ENCODE measurements around the gene DGCR6L. TPM values are rescaled to one million over a fixed set of nuclear protein-coding genes. Genes with fewer than 3 reads are reported as not detected.
"Not testable (repeated sequence)": the region's sequence is repeated elsewhere in the genome, so short reads cannot be mapped to it uniquely, and the experiment has no call there.

The DGCR6L gene
- total RNA-seq, 2 donors from 2014 or later = 101 to 109 TPM

DNA sequence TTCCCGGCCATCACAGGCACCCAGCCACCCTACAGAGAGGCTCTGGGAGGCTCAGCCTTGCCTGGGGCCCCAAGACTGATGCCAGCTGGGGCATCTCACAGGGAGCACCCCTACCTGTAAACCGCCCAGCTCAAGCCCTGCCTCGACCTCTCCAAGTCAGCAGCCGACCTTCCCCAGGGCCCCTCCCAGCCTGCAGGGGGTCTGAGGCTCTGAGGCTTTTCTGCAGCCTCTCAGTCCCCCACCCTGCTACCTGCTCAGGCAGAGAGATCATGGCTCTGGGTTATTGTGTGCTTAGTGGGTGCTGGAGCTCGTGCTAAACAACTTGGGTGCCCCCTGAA, 28.6 kb downstream of the DGCR6L start:
- intact Hi-C loops (cut with DNase I) = no loop called here
- no peaks in the 10 kb centered on the region for H3K4me1 ChIP-seq (replicated peaks)
- H3K27ac ChIP-seq = no peak overlapping the region
- no peak for DNase-seq (ENCODE audit: low spot score)
- no peak overlapping the region for H3K4me3 ChIP-seq
- whole genome bisulfite sequencing = 82% methylated on average over 5 of the region's 5 CpGs
- no peaks in the 10 kb centered on the region for H3K27me3 ChIP-seq (replicated peaks; ENCODE audit: insufficient read depth)
- TF ChIP-seq, protein P1, sequence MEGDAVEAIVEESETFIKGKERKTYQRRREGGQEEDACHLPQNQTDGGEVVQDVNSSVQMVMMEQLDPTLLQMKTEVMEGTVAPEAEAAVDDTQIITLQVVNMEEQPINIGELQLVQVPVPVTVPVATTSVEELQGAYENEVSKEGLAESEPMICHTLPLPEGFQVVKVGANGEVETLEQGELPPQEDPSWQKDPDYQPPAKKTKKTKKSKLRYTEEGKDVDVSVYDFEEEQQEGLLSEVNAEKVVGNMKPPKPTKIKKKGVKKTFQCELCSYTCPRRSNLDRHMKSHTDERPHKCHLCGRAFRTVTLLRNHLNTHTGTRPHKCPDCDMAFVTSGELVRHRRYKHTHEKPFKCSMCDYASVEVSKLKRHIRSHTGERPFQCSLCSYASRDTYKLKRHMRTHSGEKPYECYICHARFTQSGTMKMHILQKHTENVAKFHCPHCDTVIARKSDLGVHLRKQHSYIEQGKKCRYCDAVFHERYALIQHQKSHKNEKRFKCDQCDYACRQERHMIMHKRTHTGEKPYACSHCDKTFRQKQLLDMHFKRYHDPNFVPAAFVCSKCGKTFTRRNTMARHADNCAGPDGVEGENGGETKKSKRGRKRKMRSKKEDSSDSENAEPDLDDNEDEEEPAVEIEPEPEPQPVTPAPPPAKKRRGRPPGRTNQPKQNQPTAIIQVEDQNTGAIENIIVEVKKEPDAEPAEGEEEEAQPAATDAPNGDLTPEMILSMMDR (IDR thresholded peaks at IDR 0.05) = no peak
- H3K9me3 ChIP-seq = no peaks in the 10 kb centered on the region
- no peaks in the 10 kb centered on the region for H3K36me3 ChIP-seq

DNA sequence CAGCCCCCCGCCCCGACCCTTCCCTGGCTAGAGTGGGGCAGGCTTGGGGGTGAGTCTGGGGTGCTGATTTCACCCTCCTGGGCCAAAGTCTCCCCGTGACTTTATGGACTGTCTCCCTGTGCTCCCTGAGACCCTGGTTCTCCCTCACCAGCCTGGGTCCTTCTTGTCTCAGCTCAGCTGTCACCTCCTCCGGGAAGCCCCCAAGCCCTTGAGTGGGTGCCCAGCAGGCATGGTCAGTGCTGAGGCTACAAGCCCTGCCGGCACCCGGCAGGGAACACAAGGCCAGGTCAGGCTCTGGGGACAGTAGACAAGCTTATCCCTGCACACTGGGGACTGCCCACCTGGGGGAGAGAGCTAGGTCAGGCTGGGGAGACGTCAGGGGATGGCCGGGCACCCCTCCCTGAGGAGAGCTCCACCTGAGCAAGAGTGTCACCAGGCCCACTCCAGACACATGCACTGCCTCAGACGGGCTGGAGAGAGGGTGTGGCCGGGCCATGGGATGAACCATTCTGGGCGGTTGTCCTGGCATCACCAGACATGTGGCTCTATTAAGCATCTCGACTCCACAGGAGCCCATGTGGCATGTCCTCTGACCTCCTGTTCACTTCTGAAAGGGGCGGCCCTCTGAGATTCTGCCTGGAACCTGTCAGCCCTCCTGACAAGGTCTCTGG, 29.1 kb downstream of the DGCR6L start:
- H3K36me3 ChIP-seq = no peaks in the 10 kb centered on the region
- intact Hi-C loops (cut with DNase I) = no loop called here

DNA sequence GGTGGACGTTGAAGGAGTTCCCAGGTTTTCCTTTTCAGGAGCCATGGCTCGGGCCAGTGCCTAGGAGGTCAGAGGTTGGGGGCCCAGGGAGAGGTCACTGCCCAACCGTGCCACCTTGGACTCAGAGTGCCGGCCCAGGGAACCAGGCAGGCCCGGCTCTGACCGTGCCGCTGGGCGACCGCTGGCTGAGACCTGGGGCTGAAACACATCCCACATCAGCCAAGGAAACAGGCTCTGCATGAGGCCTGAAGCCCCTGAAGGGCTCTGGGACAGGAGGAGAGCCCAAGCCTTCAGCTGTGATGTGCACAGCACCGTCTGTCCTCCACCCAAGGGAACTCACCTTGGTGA, 29.8 kb downstream of the DGCR6L start:
- no peaks in the 10 kb centered on the region for H3K27me3 ChIP-seq (replicated peaks; ENCODE audit: insufficient read depth)
- 86% methylated on average over 9 of the region's 10 CpGs for WGBS
- DNase-seq (ENCODE audit: low spot score) = no peak
- no peak overlapping the region for H3K4me3 ChIP-seq
- no peaks in the 10 kb centered on the region for H3K4me1 ChIP-seq (replicated peaks)
- H3K36me3 ChIP-seq = no peaks in the 10 kb centered on the region
- TF ChIP-seq, protein P1 (IDR thresholded peaks at IDR 0.05) = no peak
- no peak for TF ChIP-seq POLR2AphosphoS5 (IDR thresholded peaks at IDR 0.05)
- TF ChIP-seq POLR2A (IDR thresholded peaks at IDR 0.05) = no peak
- intact Hi-C loops (cut with DNase I) = no loop called here
- no peak overlapping the region for H3K27ac ChIP-seq
- no peaks in the 10 kb centered on the region for H3K9me3 ChIP-seq

More for the DNA sequence above, 29.1 kb downstream of the DGCR6L start:
- Histone ChIP-seq H3K4me3 (no peak overlapping the region), H3K9me3 (no peaks in the 10 kb centered on the region), H3K27ac (no peak overlapping the region), H3K27me3 (replicated peaks; ENCODE audit: insufficient read depth) (no peaks in the 10 kb centered on the region), H3K4me1 (replicated peaks) (no peaks in the 10 kb centered on the region)
- 84% methylated on average over 13 of the region's 13 CpGs for WGBS
- no peak for DNase-seq (ENCODE audit: low spot score)
- TF ChIP-seq POLR2AphosphoS5 (IDR thresholded peaks at IDR 0.05) (no peak), POLR2A (IDR thresholded peaks at IDR 0.05) (no peak)
- TF ChIP-seq, protein P1 (IDR thresholded peaks at IDR 0.05) = no peak

DNA sequence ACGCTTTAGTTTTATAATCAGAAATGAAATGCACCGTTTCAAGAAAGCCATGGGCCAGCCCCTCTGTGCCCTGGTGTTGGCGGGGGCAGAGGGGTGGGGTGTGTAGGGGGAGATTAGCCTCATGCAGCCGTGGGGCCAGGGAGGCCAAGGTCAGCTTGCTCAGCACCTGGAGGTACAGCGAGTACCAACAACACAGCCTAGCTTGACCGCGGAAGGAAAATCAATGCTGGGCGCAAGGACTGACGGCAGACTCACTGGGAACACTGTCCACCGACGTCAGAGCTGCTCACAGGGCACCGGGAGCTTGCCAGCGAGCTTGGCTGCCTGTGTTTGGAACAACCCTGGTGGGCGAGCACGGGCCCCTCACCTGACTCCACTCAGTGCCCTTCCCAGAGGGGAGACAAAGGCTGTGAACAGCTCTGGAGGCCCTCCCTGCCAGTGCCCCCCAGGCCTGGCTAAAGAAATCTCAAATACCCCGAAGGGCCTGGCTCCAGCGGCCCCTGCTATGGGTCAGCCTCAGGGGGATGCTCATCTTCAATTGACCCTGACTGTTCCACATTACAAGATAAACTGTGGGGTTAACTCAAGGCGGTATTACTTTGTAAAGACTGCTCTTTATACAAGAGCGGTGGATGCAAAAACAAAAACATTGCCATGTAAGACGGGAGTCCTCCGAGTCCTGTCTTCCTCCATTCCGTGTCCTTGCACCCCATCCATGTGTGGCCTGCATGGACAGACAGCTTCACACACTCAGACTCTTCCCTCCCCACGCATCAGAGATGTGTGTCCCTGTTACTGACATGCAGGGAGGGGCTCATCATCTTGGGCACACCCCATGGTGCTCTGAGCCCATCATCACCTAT, 30.4 kb downstream of the DGCR6L start:
- not testable (repeated sequence) for H3K36me3 ChIP-seq

DNA sequence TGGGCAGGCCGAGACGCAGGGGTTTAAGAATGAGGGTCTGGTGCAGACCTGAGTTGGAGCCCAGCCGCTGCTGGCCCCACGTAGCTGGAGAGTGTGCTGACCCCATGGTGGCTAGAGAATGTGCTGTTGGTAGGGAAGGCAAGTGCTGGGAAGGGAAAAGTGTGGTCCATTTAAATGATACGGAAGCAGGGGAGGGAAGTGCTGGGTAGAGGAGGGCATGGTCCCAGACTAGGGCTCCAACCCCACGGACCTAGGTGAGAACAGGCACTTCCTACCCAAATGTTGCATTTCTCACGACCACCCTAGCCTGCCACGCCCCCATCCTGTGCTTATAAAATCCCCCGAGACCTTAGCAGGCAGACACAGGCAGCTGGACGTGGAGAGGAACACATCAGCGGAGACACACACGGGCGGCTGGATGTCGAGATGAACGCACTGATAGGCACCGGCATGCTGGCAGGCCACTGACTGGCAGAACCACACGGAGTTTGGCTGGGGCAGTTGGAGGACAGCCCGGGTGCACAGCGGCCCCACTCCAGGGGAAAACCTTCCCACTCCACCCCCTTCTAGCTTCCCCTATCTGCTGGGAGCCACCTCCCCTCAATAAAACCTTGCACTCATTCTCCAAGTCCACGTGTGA, 33.0 kb downstream of the DGCR6L start:
- H3K9me3 ChIP-seq; H3K36me3 ChIP-seq; H3K27ac ChIP-seq; intact Hi-C loops (cut with DNase I); H3K27me3 ChIP-seq (replicated peaks; ENCODE audit: insufficient read depth); H3K4me1 ChIP-seq (replicated peaks); H3K4me3 ChIP-seq; DNase-seq (ENCODE audit: low spot score): not testable (repeated sequence)
- 61% methylated on average over 8 of the region's 20 CpGs for WGBS

More for the DNA sequence above, 30.4 kb downstream of the DGCR6L start:
- DNase-seq (ENCODE audit: low spot score); H3K9me3 ChIP-seq; H3K27ac ChIP-seq; intact Hi-C loops (cut with DNase I); H3K27me3 ChIP-seq (replicated peaks; ENCODE audit: insufficient read depth); H3K4me3 ChIP-seq; H3K4me1 ChIP-seq (replicated peaks): not testable (repeated sequence)
- WGBS = 85% methylated on average over 23 of the region's 23 CpGs

DNA sequence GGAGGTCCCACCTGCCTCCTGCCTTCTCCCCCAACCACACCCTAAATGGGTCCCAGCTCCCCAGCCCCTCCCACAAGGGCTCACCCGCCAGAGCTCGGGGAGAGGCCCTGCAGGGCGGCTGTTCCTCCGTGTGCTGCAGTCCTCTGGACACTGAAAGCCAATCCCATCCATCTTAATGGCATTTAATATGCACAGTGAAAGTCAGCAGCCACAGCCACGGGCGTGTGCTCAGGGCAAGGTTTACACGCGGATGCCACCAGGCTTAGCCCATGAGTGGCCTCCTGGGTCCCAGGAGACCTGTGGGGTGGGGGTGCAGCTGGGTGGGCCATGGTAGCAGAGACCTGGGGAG, 33.6 kb downstream of the DGCR6L start:
- H3K4me3 ChIP-seq; intact Hi-C loops (cut with DNase I); H3K27me3 ChIP-seq (replicated peaks; ENCODE audit: insufficient read depth); H3K4me1 ChIP-seq (replicated peaks); DNase-seq (ENCODE audit: low spot score); H3K36me3 ChIP-seq; H3K9me3 ChIP-seq; H3K27ac ChIP-seq: not testable (repeated sequence)
- WGBS = 13% methylated on average over 7 of the region's 8 CpGs
